A673 (cell line): ENCODE measurements around the gene CCIN.

Experiments used
- CTCF ChIP-seq: fragments of 300-800, 200-600 bp; sonication (generic); conservative IDR thresholded peaks from 2 replicates; pipeline ENCODE4 v1.5.1; 2017; ENCODE audit warnings: low read depth, mild to moderate bottlenecking, antibody characterized with exemption, low read length, moderate library complexity, mixed read lengths
- EZH2 ChIP-seq: fragments of 200-600 bp; sonication (generic); IDR thresholded peaks from 2 replicates; pipeline ENCODE4 v1.6.1; 2017; ENCODE audit warnings: borderline replicate concordance, low read depth, mild to moderate bottlenecking, mixed read lengths, antibody characterized with exemption, low read length; ENCODE audit not compliant: poor library complexity, severe bottlenecking

- TF ChIP-seq CTCF = no peak
- TF ChIP-seq EZH2 = no peak
Measured at GRCh38 chr9:36146651-36147050, 22.5 kb upstream of the CCIN start.
